Aorta (tissue), 5 donors: ENCODE data around the gene PALM3. TPM values are rescaled to one million over a fixed set of nuclear protein-coding genes. Genes with fewer than 3 reads are reported as not detected.

Source experiments
- ATAC-seq: fragments of 200-7000 bp; cut with Tn5 transposase; one replicate; pipeline ENCODE4 v1.9.1; 2022; ENCODE audit warnings: moderate library complexity; ENCODE audit not compliant: low FRiP score
- DNase-seq, 2 donors: peaks; one replicate each; pipeline ENCODE4 v3.0.0-alpha.2; 2020
- H3K27ac ChIP-seq, 2 donors: one replicate each; pipeline ENCODE4 v1.5.1; 2013; ENCODE audit warnings: low read length in 2 of 2, mild to moderate bottlenecking in 2 of 2, moderate library complexity in 2 of 2, control low read depth in 1 of 2, inconsistent platforms in 1 of 2, low read depth in 1 of 2
- H3K27me3 ChIP-seq, 2 donors: one replicate each; pipeline ENCODE4 v1.6.1; 2013; ENCODE audit warnings: control low read depth in 1 of 2, low read length in 1 of 2, mild to moderate bottlenecking in 1 of 2, moderate library complexity in 1 of 2; ENCODE audit not compliant: insufficient read depth in 2 of 2, control insufficient read depth in 1 of 2
- H3K36me3 ChIP-seq, 2 donors: one replicate each; pipeline ENCODE4 v1.6.1; 2013; ENCODE audit warnings: control low read depth in 1 of 2, low read length in 1 of 2, mild to moderate bottlenecking in 1 of 2; ENCODE audit not compliant: insufficient read depth in 2 of 2, control insufficient read depth in 1 of 2
- H3K4me1 ChIP-seq, 2 donors: one replicate each; pipeline ENCODE4 v1.6.1; 2013; ENCODE audit warnings: low read length in 2 of 2, control low read depth in 1 of 2, mild to moderate bottlenecking in 1 of 2, moderate library complexity in 1 of 2; ENCODE audit not compliant: insufficient read depth in 2 of 2, control insufficient read depth in 1 of 2
- H3K4me3 ChIP-seq, 2 donors: one replicate each; pipeline ENCODE4 v1.5.1; 2013; ENCODE audit warnings: low read length in 2 of 2, control low read depth in 1 of 2, mild to moderate bottlenecking in 1 of 2
- H3K9me3 ChIP-seq: one replicate; pipeline ENCODE4 v1.6.1; 2013; ENCODE audit warnings: mild to moderate bottlenecking, low read length; ENCODE audit not compliant: control insufficient read depth
- WGBS, 2 donors: extraction: QIAGEN DNeasy Blood & Tissue Kit; methylation state at CpG; one replicate each; pipeline ENCODE4 v1.1.7; 2013; 5-methylcytosine and 5-hydroxymethylcytosine counted together
- intact Hi-C, 2 donors: fragments of 100-400 bp; cut with DNase I; formaldehyde crosslinking; loops; one replicate each; pipeline versions ENCODE4 v1.14.2 to v1.15.0; 2022
- polyA plus RNA-seq, 2 donors: library from polyadenylated mRNA; stranded (reverse); fragments of 200-250 nt; gene quantifications; one replicate each; pipeline ENCODE4 v1.2.3, GENCODE V29; 2013
- total RNA-seq, 2 donors: library from RNA; stranded (reverse); fragmentation: NEBNext Ultra II Directional; extraction: Animal tissue kit (Norgen Biotek cat#: 25700); gene quantifications; one replicate each; pipeline ENCODE4 v1.2.1, GENCODE V29; 2021
- donor health status: healthy with polysubstance abuse.
- donor health status: Bipolar disorder and iron deficiency.
- donor health status: DM: no; HTN: no; CAD: no.
- donor health status: DM: no; HTN: no; CAD: no.
- donor health status: DM: yes; HTN: yes; CAD: no.

Gene PALM3
- total and polyA plus RNA-seq, 4 donors: 0.18 to 3.5 (median 0.63) TPM; not detected in 1

GRCh38 chr19:14091081-14091812 lies 29.4 kb upstream of the PALM3 start:
- 1% methylated on average over 39 to 72 of the region's 72 CpGs for WGBS, 2 donors
- Histone ChIP-seq H3K4me3 (peak overlapping the region; percentile 76 to 96), H3K27ac (peak overlapping the region; percentile 46 to 93), H3K9me3 (no peaks in the 10 kb centered on the region), H3K4me1 (no peaks in the 10 kb centered on the region), H3K27me3 (no peaks in the 10 kb centered on the region), H3K36me3 (no peaks in the 10 kb centered on the region)
- intact Hi-C loops: loop anchor here in 1 of 2 donors (2.0 kb wide), 1 partner anchor 46 kb away; the partner anchor contains the start of gene ASF1B
- peak; percentile 85 for ATAC-seq
- peak; percentile 77 to 93 for DNase-seq

DNA sequence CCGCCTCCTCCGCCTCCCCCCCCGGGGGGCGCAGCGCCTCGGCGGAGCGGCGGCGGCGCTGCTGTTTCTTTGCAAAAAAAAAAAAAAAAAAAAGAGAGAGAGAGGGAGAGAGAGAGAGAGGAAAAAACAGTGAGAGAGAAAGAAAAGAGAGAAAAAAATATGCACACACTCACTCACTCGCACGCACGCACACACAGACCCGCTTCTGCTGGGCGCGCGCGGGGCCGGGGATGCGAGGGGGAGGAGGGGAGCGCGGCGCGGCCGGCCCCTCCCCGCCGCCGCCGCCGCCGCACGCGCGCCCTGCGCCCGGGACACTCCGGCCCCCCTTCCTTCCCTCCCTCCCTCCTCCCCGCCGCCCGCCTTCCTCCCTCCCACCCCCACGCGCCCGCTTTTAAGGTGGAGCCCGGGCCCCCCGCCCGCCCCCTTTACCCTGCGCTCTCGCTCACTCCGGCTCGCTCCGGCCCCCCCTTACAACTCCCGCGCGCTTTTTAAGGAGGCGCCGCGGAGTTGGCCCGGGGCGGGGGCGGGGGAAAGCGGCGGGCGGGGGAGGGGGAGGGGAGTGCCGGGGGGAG lies 28.7 kb upstream of the PALM3 start, which contains the start of gene SAMD1:
SAMD1 (minus strand) TSS at position 243 of the 572 bp plus-strand sequence.
- intact Hi-C loops: loop anchor here in 1 of 2 donors (2.0 kb wide), 1 partner anchor 46 kb away; the partner anchor contains the start of gene ASF1B
- Histone ChIP-seq H3K27me3 (no peaks in the 10 kb centered on the region), H3K9me3 (no peaks in the 10 kb centered on the region), H3K27ac (peak within 1 kb of the TSS; percentile 46 to 93), H3K4me1 (no peaks in the 10 kb centered on the region), H3K4me3 (peak within 1 kb of the TSS; percentile 76 to 96), H3K36me3 (no peaks in the 10 kb centered on the region)
- ATAC-seq (peak; percentile 82), DNase-seq (peak; percentile 95 to 96)
- WGBS, 2 donors: 1% methylated on average over 13 to 61 of the region's 65 CpGs

- intact Hi-C loops: loop anchor here in 1 of 2 donors (2.0 kb wide), 1 partner anchor 47 kb away; the partner anchor contains the start of gene ASF1B
- DNase-seq: peak; percentile 75 to 85
- no peak for ATAC-seq
- Histone ChIP-seq H3K36me3 (no peaks in the 10 kb centered on the region), H3K27me3 (no peaks in the 10 kb centered on the region), H3K9me3 (no peaks in the 10 kb centered on the region), H3K27ac (peak overlapping the region in 1 of 2 donors; percentile 67), H3K4me3 (peak overlapping the region; percentile 76 to 90), H3K4me1 (no peaks in the 10 kb centered on the region)
- 0 to 1% methylated on average over 46 to 142 of the region's 142 CpGs for WGBS, 2 donors
These were observed 28.0 kb upstream of the PALM3 start for GRCh38 chr19:14089662-14090508.

DNA sequence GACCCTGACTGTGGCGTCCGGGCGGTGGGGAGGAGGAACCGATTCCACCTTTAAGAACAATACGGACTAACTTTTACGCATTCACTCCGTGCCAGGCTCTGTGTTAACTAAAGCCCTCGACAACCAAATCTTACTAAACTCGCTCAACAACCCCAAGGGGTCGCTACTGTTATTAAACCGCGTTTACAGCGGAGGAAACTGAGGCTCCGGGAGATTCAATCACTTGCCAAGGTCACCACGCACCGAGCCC lies 27.5 kb upstream of the PALM3 start:
- no peak for ATAC-seq
- intact Hi-C loops: no loop called here
- H3K36me3 ChIP-seq: no peaks in the 10 kb centered on the region
- H3K9me3 ChIP-seq: no peaks in the 10 kb centered on the region
- 5 to 7% methylated on average over 16 of the region's 16 CpGs for WGBS, 2 donors
- no peaks in the 10 kb centered on the region for H3K4me1 ChIP-seq
- no peaks in the 10 kb centered on the region for H3K27me3 ChIP-seq
- no peak for DNase-seq
- peak overlapping the region in 1 of 2 donors; percentile 3 for H3K27ac ChIP-seq
- H3K4me3 ChIP-seq: peak overlapping the region; percentile 60 to 76

DNA sequence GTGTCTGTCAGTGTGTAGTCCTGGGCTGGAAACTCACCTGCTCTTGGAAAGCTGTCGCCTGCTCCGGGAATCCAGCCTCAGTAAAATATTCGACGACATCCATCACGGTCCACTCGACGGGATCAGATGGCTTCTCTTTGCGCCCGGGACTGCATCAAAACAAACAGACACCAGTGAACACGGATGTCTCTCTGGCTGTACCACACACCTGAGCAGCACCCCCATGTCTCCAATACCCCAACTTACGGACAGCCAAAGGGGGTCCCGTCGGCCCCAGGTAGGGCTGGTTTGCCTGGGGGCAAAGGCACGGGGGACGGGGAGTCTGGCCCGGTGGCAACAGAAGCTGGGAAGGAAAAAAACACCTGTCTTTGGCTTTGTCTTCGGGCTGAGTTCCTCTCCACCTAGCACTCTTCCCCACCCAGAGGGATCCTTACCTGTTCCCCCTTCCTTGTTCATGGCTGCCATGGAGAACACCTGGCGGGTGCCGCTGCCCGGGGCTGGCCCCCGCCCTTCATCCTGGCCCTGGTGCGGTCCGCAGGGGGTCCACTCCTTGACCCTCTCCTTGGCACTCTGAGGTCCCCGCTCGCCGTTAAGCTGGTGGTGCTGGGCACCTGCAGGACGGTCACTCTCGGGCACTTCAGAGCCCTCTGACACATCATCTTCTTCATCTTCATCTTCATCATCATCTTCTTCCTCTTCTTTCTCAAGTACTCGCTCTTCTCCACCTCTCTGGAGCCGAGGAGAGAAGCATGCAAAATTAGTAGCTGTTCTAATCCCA lies 26.9 kb upstream of the PALM3 start:
- DNase-seq (no peak), ATAC-seq (no peak)
- intact Hi-C loops: no loop called here
- H3K4me3 ChIP-seq: no peak overlapping the region
- no peaks in the 10 kb centered on the region for H3K27me3 ChIP-seq
- WGBS, 2 donors: 86 to 87% methylated on average over 30 of the region's 30 CpGs
- H3K9me3 ChIP-seq: no peaks in the 10 kb centered on the region
- H3K36me3 ChIP-seq: no peaks in the 10 kb centered on the region
- no peak overlapping the region for H3K27ac ChIP-seq
- no peaks in the 10 kb centered on the region for H3K4me1 ChIP-seq

DNA sequence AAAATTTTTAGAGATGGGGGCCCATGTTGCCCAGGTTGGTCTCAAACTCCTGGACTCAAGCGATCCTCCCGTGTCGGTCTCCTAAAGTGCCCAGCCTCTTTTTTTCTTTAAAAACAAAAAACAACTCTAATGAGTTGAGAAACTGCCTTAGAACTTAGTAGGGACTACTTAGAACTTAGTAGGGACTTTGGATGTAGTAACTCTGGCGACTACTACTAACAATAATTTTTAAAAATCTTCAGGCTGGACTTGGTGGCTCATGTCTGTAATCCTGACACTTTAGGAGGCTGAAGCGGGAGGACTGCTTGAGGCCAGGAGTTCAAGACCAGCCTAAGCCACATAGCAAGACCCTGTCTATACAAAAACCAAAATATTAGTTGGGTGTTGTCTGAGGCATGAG lies 24.2 kb upstream of the PALM3 start:
- Histone ChIP-seq H3K36me3 (no peaks in the 10 kb centered on the region), H3K4me3 (no peak overlapping the region), H3K9me3 (no peaks in the 10 kb centered on the region), H3K27ac (no peak overlapping the region), H3K4me1 (no peaks in the 10 kb centered on the region), H3K27me3 (no peaks in the 10 kb centered on the region)
- no peak for DNase-seq
- intact Hi-C loops: no loop called here
- 90 to 91% methylated on average over 5 of the region's 5 CpGs for WGBS, 2 donors
- no peak for ATAC-seq

GRCh38 chr19:14085309-14085995 lies 23.6 kb upstream of the PALM3 start, which contains the start of gene C19orf67:
Gene C19orf67 (minus strand): TSS chr19:14085783. CDS start chr19:14085627, 156 bp downstream.
- no peak for ATAC-seq
- no peaks in the 10 kb centered on the region for H3K4me1 ChIP-seq
- H3K27me3 ChIP-seq: no peaks in the 10 kb centered on the region
- H3K9me3 ChIP-seq: no peaks in the 10 kb centered on the region
- no peak within 1 kb of the TSS for H3K27ac ChIP-seq
- H3K36me3 ChIP-seq: no peaks in the 10 kb centered on the region
- WGBS, 2 donors: 67 to 69% methylated on average over 53 to 54 of the region's 54 CpGs
- intact Hi-C loops: no loop called here
- no peak within 1 kb of the TSS for H3K4me3 ChIP-seq
- DNase-seq: no peak

GRCh38 chr19:14082675-14082960 lies 20.7 kb upstream of the PALM3 start:
- no peak overlapping the region for H3K4me3 ChIP-seq
- H3K4me1 ChIP-seq: no peaks in the 10 kb centered on the region
- no peak overlapping the region for H3K27ac ChIP-seq
- DNase-seq (no peak), ATAC-seq (no peak)
- 27 to 91% methylated on average over 1 of the region's 1 CpG for WGBS, 2 donors
- intact Hi-C loops: loop anchor here (5.0 kb wide), 2 partner anchors 35 to 55 kb away; partner anchors contain the start of genes PRKACA (in 2 of the 2) and ASF1B (in 1 of the 2)
- no peaks in the 10 kb centered on the region for H3K9me3 ChIP-seq
- no peaks in the 10 kb centered on the region for H3K36me3 ChIP-seq
- no peaks in the 10 kb centered on the region for H3K27me3 ChIP-seq
